Kidney epithelial cell (primary cell): Measurements from ENCODE around the gene SENP7. TPM values are rescaled to one million over a fixed set of nuclear protein-coding genes. Genes with fewer than 3 reads are reported as not detected.
"Not testable (repeated sequence)": the region's sequence is repeated elsewhere in the genome, so short reads cannot be mapped to it uniquely, and the experiment has no call there.

ENCODE experiments used
- DNase-seq: peaks from one replicate; pipeline ENCODE4 v3.0.0-alpha.2; 2010; ENCODE audit warnings: low read depth
- H3K27me3 ChIP-seq: 2 replicates; pipeline ENCODE4 v1.6.0; 2011; ENCODE audit warnings: low read length; ENCODE audit not compliant: control insufficient read depth, insufficient read depth
- H3K36me3 ChIP-seq: 2 replicates; pipeline ENCODE4 v1.5.1; 2011; ENCODE audit warnings: low read length; ENCODE audit not compliant: control insufficient read depth, insufficient read depth
- H3K4me3 ChIP-seq: 2 replicates; pipeline ENCODE4 v1.5.1; 2011; ENCODE audit warnings: low read depth, mild to moderate bottlenecking, control low read depth, low read length
- total RNA-seq: library from RNA; depleted of rRNA; stranded (reverse); fragments of >200 nt; gene quantifications from 2 replicates; pipeline ENCODE4 v1.2.3, GENCODE V29; 2015
- TF ChIP-seq, protein P1 (sequence below): IDR thresholded peaks from 2 replicates; pipeline ENCODE4 v1.5.1; 2011; ENCODE audit warnings: mild to moderate bottlenecking, moderate library complexity, low read length, control low read depth, inconsistent platforms; ENCODE audit not compliant: insufficient read depth, poor library complexity, severe bottlenecking

SENP7 gene, protein sequence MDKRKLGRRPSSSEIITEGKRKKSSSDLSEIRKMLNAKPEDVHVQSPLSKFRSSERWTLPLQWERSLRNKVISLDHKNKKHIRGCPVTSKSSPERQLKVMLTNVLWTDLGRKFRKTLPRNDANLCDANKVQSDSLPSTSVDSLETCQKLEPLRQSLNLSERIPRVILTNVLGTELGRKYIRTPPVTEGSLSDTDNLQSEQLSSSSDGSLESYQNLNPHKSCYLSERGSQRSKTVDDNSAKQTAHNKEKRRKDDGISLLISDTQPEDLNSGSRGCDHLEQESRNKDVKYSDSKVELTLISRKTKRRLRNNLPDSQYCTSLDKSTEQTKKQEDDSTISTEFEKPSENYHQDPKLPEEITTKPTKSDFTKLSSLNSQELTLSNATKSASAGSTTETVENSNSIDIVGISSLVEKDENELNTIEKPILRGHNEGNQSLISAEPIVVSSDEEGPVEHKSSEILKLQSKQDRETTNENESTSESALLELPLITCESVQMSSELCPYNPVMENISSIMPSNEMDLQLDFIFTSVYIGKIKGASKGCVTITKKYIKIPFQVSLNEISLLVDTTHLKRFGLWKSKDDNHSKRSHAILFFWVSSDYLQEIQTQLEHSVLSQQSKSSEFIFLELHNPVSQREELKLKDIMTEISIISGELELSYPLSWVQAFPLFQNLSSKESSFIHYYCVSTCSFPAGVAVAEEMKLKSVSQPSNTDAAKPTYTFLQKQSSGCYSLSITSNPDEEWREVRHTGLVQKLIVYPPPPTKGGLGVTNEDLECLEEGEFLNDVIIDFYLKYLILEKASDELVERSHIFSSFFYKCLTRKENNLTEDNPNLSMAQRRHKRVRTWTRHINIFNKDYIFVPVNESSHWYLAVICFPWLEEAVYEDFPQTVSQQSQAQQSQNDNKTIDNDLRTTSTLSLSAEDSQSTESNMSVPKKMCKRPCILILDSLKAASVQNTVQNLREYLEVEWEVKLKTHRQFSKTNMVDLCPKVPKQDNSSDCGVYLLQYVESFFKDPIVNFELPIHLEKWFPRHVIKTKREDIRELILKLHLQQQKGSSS
- total RNA-seq = 11.9 and 15.6 TPM in 2 replicates

DNA sequence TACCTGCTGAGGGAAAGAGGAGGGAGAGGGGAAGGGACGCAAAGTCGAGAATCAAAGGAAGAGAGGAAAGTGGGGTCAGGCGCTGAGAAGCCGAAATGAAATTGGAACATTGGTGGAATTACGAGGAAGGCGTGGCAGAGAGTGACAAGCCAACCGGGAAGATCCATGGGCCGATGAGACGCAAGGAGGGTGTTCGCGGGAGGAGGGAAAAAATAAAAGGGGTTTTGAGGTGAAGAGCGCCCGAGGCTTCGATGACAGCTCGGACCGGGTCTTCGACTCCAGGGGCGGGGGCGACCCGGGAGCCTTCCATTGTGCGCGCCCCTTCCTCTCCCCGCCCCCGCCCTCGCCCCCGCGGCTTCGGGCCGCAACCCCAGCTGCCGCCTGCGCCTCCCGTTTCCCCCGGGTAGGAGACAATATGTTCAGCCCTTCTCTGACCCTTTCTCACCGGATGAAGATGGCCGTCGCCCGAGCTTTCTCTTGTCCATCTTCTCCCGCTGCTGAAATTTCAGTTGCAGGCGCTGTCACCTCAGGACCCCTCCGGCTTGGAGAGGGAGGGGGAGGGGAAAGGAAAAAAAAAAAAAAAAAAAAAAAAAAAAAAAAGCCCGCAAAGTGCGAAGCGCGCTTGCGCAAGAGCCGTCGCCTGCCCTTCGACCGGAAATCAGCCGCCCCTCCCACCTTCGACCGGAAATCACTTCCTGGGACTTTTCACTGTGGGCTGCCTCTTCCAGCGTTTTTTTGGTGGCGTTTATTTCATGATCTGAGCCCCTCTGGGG is at the start of gene SENP7:
Gene SENP7, minus strand, starts transcription at position 567 of the 773 bp plus-strand sequence. Its CDS starts 82 bp downstream, at position 485.
- H3K27me3 ChIP-seq = no peaks in the 10 kb centered on the region
- TF ChIP-seq, protein P1, sequence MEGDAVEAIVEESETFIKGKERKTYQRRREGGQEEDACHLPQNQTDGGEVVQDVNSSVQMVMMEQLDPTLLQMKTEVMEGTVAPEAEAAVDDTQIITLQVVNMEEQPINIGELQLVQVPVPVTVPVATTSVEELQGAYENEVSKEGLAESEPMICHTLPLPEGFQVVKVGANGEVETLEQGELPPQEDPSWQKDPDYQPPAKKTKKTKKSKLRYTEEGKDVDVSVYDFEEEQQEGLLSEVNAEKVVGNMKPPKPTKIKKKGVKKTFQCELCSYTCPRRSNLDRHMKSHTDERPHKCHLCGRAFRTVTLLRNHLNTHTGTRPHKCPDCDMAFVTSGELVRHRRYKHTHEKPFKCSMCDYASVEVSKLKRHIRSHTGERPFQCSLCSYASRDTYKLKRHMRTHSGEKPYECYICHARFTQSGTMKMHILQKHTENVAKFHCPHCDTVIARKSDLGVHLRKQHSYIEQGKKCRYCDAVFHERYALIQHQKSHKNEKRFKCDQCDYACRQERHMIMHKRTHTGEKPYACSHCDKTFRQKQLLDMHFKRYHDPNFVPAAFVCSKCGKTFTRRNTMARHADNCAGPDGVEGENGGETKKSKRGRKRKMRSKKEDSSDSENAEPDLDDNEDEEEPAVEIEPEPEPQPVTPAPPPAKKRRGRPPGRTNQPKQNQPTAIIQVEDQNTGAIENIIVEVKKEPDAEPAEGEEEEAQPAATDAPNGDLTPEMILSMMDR = no peak
- DNase-seq = no peak
- H3K4me3 ChIP-seq = peak within 1 kb of the TSS; percentile 71
- no peaks in the 10 kb centered on the region for H3K36me3 ChIP-seq

DNA sequence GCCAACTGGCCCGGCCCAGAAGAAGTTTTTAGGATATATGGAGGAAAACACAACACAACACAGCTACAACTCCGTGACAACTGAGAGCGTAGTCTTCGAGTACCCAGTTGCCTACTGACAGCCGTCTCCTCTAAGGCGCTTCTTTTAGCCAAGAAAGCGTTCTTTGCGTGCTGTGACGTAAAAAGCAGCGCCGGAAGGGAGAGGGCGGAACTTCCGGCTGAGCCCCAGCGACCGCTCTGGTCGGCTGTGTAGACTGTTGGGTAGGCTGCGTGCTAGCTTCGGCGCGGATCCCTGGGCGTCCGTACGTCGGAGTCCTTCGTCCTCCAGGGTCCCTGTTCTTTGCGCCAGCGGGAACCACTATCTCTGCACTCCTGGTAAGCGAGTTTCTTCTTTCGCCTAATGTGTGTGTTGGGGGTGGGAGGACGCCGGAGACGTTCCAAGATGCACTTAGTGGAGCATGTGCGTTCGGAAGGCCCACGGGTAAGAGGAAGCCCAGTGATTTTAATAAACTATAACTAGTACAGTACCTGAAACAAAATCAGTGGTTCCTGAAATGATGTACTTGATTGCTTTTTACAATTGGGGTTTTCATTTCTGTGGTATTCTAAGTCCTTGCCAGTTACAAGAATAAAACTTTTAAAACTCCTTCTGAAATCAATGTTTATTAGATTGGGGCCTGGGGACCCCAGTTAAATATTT is 48.8 kb upstream of the SENP7 start, which contains the start of gene TRMT10C:
Gene TRMT10C, plus strand, starts transcription at position 239 of the 699 bp plus-strand sequence. CDS start 2,914 bp downstream, outside the sequence.
- TF ChIP-seq, protein P1 = no peak
- peak; percentile 76 for DNase-seq
- Histone ChIP-seq H3K4me3 (peak within 1 kb of the TSS; percentile 74), H3K27me3 (no peaks in the 10 kb centered on the region), H3K36me3 (no peaks in the 10 kb centered on the region)

DNA sequence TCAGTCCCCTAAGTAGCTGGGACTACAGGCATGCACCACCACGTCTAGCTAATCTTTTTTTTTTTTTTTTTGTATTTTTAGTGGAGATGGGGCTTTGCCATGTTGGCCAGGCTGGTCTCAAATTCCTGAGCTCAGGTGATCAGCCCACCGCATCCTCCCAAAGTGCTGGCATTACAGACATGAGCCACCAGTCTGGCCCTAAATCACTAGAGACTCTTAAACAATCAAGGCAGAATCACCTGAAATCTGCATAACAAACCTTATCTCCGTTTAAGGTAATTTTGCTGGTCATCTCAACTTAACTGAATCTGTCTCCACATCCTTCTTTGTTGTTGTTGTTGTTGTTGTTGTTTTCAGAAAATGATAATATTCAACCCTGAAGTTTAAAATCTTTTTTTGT is 43.1 kb upstream of the SENP7 start:
- Histone ChIP-seq H3K27me3 (peaks cover 5% of the 10 kb centered on the region), H3K36me3 (no peaks in the 10 kb centered on the region), H3K4me3 (no peak overlapping the region)
- no peak for DNase-seq
- TF ChIP-seq, protein P1 = no peak

DNA sequence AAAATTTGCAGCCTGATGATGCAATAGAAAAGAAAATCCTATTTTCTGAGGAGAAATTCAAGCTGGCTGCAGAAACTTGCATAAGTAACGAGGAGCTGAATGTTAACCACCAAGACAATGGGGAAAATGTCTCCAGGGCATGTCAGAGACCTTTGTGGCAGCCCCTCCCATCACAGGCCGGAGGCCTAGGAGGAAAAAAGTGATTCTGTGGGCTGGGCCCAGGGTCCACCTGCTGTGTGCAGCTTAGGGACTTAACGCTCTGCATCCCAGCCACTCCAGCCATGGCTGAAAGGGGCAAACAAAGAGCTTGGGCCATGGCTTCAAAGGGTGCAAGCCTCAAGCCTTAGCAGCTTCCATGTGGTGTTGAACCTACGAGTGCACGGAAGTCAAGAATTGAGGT is 40.4 kb upstream of the SENP7 start:
- not testable (repeated sequence) for DNase-seq, H3K36me3 ChIP-seq, H3K27me3 ChIP-seq, H3K4me3 ChIP-seq

DNA sequence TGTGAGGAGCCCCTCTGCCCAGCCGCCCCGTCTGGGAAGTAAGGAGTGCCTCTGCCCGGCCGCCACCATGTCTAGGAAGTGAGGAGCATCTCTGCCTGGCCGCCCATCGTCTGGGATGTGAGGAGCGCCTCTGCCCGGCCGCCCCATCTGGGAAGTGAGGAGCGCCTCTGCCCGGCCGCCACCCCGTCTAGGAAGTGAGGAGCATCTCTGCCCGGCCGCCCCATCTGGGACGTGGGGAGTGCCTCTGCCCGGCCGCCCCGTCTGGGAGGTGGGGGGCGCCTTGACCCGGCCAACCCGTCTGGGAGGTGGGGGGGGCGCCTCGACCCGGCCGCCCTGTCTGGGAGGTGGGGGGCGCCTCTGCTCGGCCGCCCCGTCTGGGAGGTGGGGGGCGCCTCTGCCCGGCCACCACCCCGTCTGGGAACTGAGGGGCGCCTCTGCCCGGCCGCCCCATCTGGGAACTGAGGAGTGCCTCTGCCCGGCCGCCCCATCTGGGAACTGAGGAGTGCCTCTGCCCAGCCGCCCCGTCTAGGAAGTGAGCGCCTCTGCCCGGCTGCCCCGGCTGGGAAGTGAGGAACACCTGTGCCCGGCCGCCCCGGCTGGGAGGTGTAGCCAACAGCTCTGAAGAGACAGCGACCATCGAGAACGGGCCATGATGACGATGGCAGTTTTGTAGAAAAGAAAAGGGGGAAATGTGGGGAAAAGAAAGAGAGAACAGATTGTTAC is 38.5 kb upstream of the SENP7 start:
- not testable (repeated sequence) for H3K27me3 ChIP-seq, DNase-seq, H3K36me3 ChIP-seq, H3K4me3 ChIP-seq
